SK-N-MC (cell line): ENCODE measurements around the gene NINL.

Experiments used
- EZH2 ChIP-seq: fragments of 200-600 bp; sonication (generic); IDR thresholded peaks from one replicate; pipeline ENCODE4 v1.6.1; 2017; ENCODE audit warnings: antibody characterized with exemption
- POLR2AphosphoS5 ChIP-seq: IDR thresholded peaks from 2 replicates; pipeline ENCODE4 v1.6.1; 2012; ENCODE audit warnings: mild to moderate bottlenecking, low read depth, low read length, borderline replicate concordance

GRCh38 chr20:25493748-25494505, 91.4 kb downstream of the NINL start:
- TF ChIP-seq EZH2 (no peak), POLR2AphosphoS5 (no peak)
